ENCODE results near the gene RPL5. TPM values are rescaled to one million over a fixed set of nuclear protein-coding genes. Genes with fewer than 3 reads are reported as not detected.

The RPL5 gene
- total RNA-seq, 1 donor from 2014 or later: 713 TPM

DNA sequence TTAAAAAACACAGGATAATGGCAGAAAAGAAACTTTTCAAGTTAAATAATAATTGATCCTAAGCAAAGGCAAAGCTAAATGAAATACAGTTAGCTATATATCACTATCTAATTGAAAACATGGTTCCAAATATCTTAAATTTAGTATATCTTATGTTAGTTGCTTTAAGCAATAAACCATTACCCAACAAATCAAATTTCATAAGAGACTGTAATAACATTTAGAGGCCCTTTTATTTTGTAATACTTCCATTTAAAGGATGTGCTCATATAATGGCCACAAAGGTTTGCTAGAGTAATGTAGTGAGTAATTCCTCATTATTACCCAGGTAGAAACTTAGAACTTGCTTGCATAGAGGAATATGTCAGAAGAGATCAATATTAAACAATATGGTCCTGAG lies 32.3 kb downstream of the RPL5 start:
- Histone ChIP-seq H3K27ac (no peak overlapping the region), H3K4me1 (no peaks in the 10 kb centered on the region), H3K36me3 (no peaks in the 10 kb centered on the region), H3K27me3 (ENCODE audit: low read depth) (no peaks in the 10 kb centered on the region), H3K4me3 (no peak overlapping the region), H3K9me3 (no peaks in the 10 kb centered on the region)
- no peak for TF ChIP-seq CTCF (IDR thresholded peaks at IDR 0.05)
- ATAC-seq: no peak
- intact Hi-C loops (cut with DNase I): no loop called here
- no peak for DNase-seq

DNA sequence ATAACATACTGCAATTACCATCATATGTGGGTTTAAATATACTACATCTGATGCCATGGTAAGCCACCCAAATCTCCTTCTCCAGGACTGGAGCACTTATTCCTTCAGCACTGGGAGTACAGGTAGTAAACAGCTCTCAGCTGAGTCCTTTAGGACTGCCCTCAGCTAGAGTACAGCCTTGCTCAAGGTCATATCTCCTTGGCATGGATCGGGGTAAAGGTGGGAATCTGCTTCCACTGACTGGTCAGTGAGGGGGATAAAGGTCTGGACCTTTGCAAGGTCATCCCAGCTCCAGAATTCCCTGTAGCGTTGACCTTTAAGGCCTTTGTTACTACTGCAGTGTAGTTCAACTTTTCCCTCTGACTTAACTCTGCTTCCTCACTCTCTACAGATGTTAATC lies 38.8 kb downstream of the RPL5 start:
- H3K4me1 ChIP-seq: no peaks in the 10 kb centered on the region
- intact Hi-C loops (cut with DNase I): no loop called here
- DNase-seq (no peak), ATAC-seq (no peak)
- H3K4me3 ChIP-seq: no peak overlapping the region
- no peaks in the 10 kb centered on the region for H3K9me3 ChIP-seq
- no peak overlapping the region for H3K27ac ChIP-seq
- no peaks in the 10 kb centered on the region for H3K27me3 ChIP-seq (ENCODE audit: low read depth)
- no peaks in the 10 kb centered on the region for H3K36me3 ChIP-seq
- no peak for TF ChIP-seq CTCF (IDR thresholded peaks at IDR 0.05)

DNA sequence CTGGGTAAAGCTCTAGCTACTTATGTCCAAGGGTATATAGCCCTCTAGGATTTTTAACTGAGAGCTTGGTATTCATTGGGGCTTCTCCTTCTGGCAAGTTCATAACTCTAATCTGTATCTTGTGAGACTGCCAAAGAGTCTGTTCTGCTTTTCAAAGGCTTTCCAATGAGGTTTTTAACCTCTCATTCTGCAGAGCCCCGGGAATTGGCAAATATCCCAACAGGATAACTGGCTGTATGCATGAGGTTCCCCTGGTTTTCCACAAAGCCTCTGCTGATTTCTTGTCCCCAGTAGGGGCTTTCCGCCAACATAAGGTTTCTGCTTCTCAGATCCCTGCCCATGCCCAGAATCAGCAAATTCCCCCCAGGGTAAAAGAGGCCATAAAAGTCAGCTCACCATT lies 40.9 kb downstream of the RPL5 start:
- ATAC-seq (no peak), DNase-seq (no peak)
- intact Hi-C loops (cut with DNase I): no loop called here

DNA sequence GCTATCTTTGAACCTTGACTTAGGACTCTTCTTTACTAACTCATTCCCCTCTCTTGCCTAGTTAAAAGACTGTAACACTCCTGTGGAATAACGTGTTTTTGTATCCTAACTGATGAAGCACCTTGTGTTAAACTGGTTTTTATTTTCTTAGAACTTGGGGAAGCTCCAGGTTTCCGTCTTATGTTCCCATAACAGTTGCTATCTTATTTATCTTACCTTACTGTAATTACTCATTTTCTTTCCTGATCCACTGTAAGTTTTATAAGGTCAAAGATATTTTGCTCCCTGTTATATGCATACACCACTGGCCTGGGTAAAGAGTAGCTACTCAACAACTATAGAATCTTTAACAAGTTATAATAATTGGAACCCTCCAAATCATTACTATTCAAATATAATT lies 43.1 kb downstream of the RPL5 start:
- no peaks in the 10 kb centered on the region for H3K36me3 ChIP-seq
- intact Hi-C loops (cut with DNase I): no loop called here
- no peak for ATAC-seq

More for the DNA sequence above, 40.9 kb downstream of the RPL5 start:
- Histone ChIP-seq H3K9me3 (no peaks in the 10 kb centered on the region), H3K4me3 (no peak overlapping the region), H3K36me3 (no peaks in the 10 kb centered on the region), H3K27me3 (ENCODE audit: low read depth) (no peaks in the 10 kb centered on the region), H3K27ac (no peak overlapping the region), H3K4me1 (peaks cover 2% of the 10 kb centered on the region)
- no peak for TF ChIP-seq CTCF (IDR thresholded peaks at IDR 0.05)

DNA sequence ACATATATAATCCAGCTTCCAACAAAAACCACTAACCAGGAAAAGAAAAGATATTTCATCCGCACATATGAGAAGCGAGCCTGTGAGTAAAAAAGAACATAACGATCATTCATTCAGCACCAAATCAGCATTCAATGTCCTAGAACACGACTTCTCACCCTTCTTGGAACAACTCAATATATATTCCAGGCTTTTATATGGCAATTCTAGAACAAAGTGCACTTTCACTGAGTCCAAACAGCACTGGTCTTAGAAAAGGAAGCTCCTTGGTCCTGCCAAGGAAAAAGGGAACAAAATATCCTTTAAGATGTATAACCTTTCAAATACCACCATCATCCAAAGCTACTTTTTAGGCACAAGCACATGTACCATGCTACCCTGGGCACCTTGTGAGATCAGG lies 44.5 kb downstream of the RPL5 start:
- no peaks in the 10 kb centered on the region for H3K36me3 ChIP-seq
- H3K9me3 ChIP-seq: no peaks in the 10 kb centered on the region
- ATAC-seq (no peak), DNase-seq (no peak)
- H3K27ac ChIP-seq: no peak overlapping the region
- H3K4me3 ChIP-seq: no peak overlapping the region
- TF ChIP-seq CTCF (IDR thresholded peaks at IDR 0.05): no peak
- H3K4me1 ChIP-seq: peaks cover 8% of the 10 kb centered on the region
- intact Hi-C loops (cut with DNase I): no loop called here
- no peaks in the 10 kb centered on the region for H3K27me3 ChIP-seq (ENCODE audit: low read depth)

More for the DNA sequence above, 43.1 kb downstream of the RPL5 start:
- Histone ChIP-seq H3K4me1 (peaks cover 8% of the 10 kb centered on the region), H3K9me3 (no peaks in the 10 kb centered on the region), H3K4me3 (no peak overlapping the region), H3K27me3 (ENCODE audit: low read depth) (no peaks in the 10 kb centered on the region), H3K27ac (no peak overlapping the region)
- TF ChIP-seq CTCF (IDR thresholded peaks at IDR 0.05): no peak
- DNase-seq: no peak
